Mesenchymal stem cell (in vitro differentiated cells and primary cell): ENCODE data around the gene SCAF4.
"Not testable (repeated sequence)": the region's sequence is repeated elsewhere in the genome, so short reads cannot be mapped to it uniquely, and the experiment has no call there.

Source experiments
- DNase-seq: peaks from one replicate; pipeline ENCODE4 v3.0.0-alpha.2; 2013
- H2AFZ ChIP-seq: one replicate; pipeline ENCODE4 v1.6.1; 2013; ENCODE audit warnings: low read depth, mild to moderate bottlenecking, control low read depth, inconsistent platforms, low read length, moderate library complexity
- H2AK5ac ChIP-seq: 2 replicates; pipeline ENCODE4 v1.6.1; 2013; ENCODE audit warnings: low read length, moderate library complexity, mild to moderate bottlenecking, inconsistent platforms; ENCODE audit not compliant: severe bottlenecking
- H2BK120ac ChIP-seq: one replicate; pipeline ENCODE4 v1.6.1; 2013; ENCODE audit warnings: low read depth, mild to moderate bottlenecking, inconsistent platforms, low read length, moderate library complexity
- H2BK12ac ChIP-seq, 2 experiments: one replicate each; pipeline ENCODE4 v1.6.1; 2013; ENCODE audit warnings: inconsistent platforms in 2 of 2, low read length in 2 of 2, mild to moderate bottlenecking in 2 of 2, moderate library complexity in 2 of 2, control low read depth in 1 of 2
- H2BK15ac ChIP-seq: one replicate; pipeline ENCODE4 v1.6.1; 2013; ENCODE audit warnings: mild to moderate bottlenecking, low read depth, inconsistent platforms; ENCODE audit not compliant: poor library complexity, severe bottlenecking
- H2BK5ac ChIP-seq: 2 replicates; pipeline ENCODE4 v1.6.1; 2013; ENCODE audit warnings: low read depth, mild to moderate bottlenecking, low read length, control low read depth, inconsistent platforms; ENCODE audit not compliant: poor library complexity, severe bottlenecking
- H3K14ac ChIP-seq, 2 experiments: one replicate each; pipeline ENCODE4 v1.6.1; 2013; ENCODE audit warnings: inconsistent platforms in 2 of 2, low read length in 2 of 2, control low read depth in 1 of 2, mild to moderate bottlenecking in 1 of 2, moderate library complexity in 1 of 2
- H3K18ac ChIP-seq, 2 experiments: one replicate each; pipeline ENCODE4 v1.6.1; 2013; ENCODE audit warnings: inconsistent platforms in 2 of 2, low read length in 2 of 2, control low read depth in 1 of 2, low read depth in 1 of 2, mild to moderate bottlenecking in 1 of 2
- H3K23ac ChIP-seq, 2 experiments: one replicate each; pipeline ENCODE4 v1.6.1; 2013; ENCODE audit warnings: inconsistent platforms in 2 of 2, low read length in 2 of 2, mild to moderate bottlenecking in 2 of 2, moderate library complexity in 2 of 2, control low read depth in 1 of 2
- H3K27ac ChIP-seq: 2 replicates; pipeline ENCODE4 v1.5.1; 2013; ENCODE audit warnings: mild to moderate bottlenecking, moderate library complexity, low read length, control low read depth, inconsistent platforms; ENCODE audit not compliant: poor library complexity, severe bottlenecking
- H3K27me3 ChIP-seq, 2 experiments: 2 replicates each; pipeline versions ENCODE4 v1.6.1 to v1.7.0; 2013; ENCODE audit warnings: low read length in 2 of 2, mild to moderate bottlenecking in 2 of 2, moderate library complexity in 2 of 2, control low read depth in 1 of 2, inconsistent platforms in 1 of 2; ENCODE audit not compliant: control insufficient read depth in 1 of 2, insufficient read depth in 1 of 2
- H3K36me3 ChIP-seq, 2 experiments: 2 replicates each; pipeline versions ENCODE4 v1.6.1 to v1.7.0; 2013; ENCODE audit warnings: low read length in 2 of 2, control low read depth in 1 of 2, inconsistent platforms in 1 of 2, low read depth in 1 of 2, mild to moderate bottlenecking in 1 of 2; ENCODE audit not compliant: insufficient read depth in 2 of 2, control insufficient read depth in 1 of 2
- H3K4ac ChIP-seq, 2 experiments: one replicate each; pipeline ENCODE4 v1.6.1; 2013; ENCODE audit warnings: inconsistent platforms in 2 of 2, low read length in 2 of 2, mild to moderate bottlenecking in 2 of 2, moderate library complexity in 2 of 2, control low read depth in 1 of 2, low read depth in 1 of 2
- H3K4me1 ChIP-seq: 2 replicates; pipeline ENCODE4 v1.6.1; 2013; ENCODE audit warnings: low read depth, low read length, control low read depth; ENCODE audit not compliant: control insufficient read depth, insufficient read depth
- H3K4me2 ChIP-seq: 2 replicates; pipeline ENCODE4 v1.6.1; 2013; ENCODE audit warnings: low read length, mild to moderate bottlenecking, inconsistent platforms; ENCODE audit not compliant: poor library complexity, severe bottlenecking
- H3K4me3 ChIP-seq, 2 experiments: 2 replicates each; pipeline versions ENCODE4 v1.5.1 to v1.7.0; 2013; ENCODE audit warnings: low read length in 2 of 2, mild to moderate bottlenecking in 2 of 2, control low read depth in 1 of 2, low read depth in 1 of 2; ENCODE audit not compliant: insufficient read depth in 1 of 2
- H3K79me1 ChIP-seq: replicated peaks from 2 replicates; pipeline ENCODE4 v1.6.1; 2013; ENCODE audit warnings: mild to moderate bottlenecking, control low read depth, low read length, inconsistent platforms; ENCODE audit not compliant: poor library complexity, severe bottlenecking
- H3K9ac ChIP-seq: 2 replicates; pipeline ENCODE4 v1.7.0; 2013; ENCODE audit warnings: mild to moderate bottlenecking, low read length, moderate library complexity
- H3K9me3 ChIP-seq: 2 replicates; pipeline ENCODE4 v1.7.0; 2013; ENCODE audit warnings: mild to moderate bottlenecking, low read length; ENCODE audit not compliant: control insufficient read depth
- H4K8ac ChIP-seq: one replicate; pipeline ENCODE4 v1.6.1; 2013; ENCODE audit warnings: inconsistent platforms, mild to moderate bottlenecking, low read length, moderate library complexity
- H4K91ac ChIP-seq: one replicate; pipeline ENCODE4 v1.6.1; 2013; ENCODE audit warnings: mild to moderate bottlenecking, low read length, inconsistent platforms
- WGBS: methylation state at CpG from one replicate; pipeline ENCODE4 v1.1.7; 2013; ENCODE audit warnings: mixed read lengths; 5-methylcytosine and 5-hydroxymethylcytosine counted together

SCAF4 gene

GRCh38 chr21:31766899-31767298, 35.0 kb upstream of the SCAF4 start:
- Histone ChIP-seq H2BK5ac (no peak overlapping the region), H2AFZ (no peak overlapping the region), H3K4me1 (no peaks in the 10 kb centered on the region), H3K4me3 (no peak overlapping the region), H3K27ac (no peak overlapping the region), H3K36me3 (no peaks in the 10 kb centered on the region), H2BK120ac (no peak overlapping the region), H3K18ac (no peak overlapping the region), H4K91ac (no peak overlapping the region), H2BK12ac (no peak overlapping the region), H3K79me1 (no peaks in the 10 kb centered on the region), H3K14ac (no peak overlapping the region), H3K9me3 (no peaks in the 10 kb centered on the region), H3K9ac (no peak overlapping the region), H4K8ac (no peak overlapping the region), H3K27me3 (peaks cover 0 to 6% of the 10 kb centered on the region in 2 experiments), H3K23ac (no peak overlapping the region), H3K4me2 (no peak overlapping the region), H2AK5ac (no peak overlapping the region), H3K4ac (no peak overlapping the region), H2BK15ac (no peak overlapping the region)
- no peak for DNase-seq
- WGBS: no CpG with 5 or more reads among the region's 3 CpGs

- not testable (repeated sequence) for H3K9ac ChIP-seq, H3K27me3 ChIP-seq, H2BK15ac ChIP-seq, H2AFZ ChIP-seq, H4K91ac ChIP-seq, H3K18ac ChIP-seq, DNase-seq, H3K4me1 ChIP-seq, H3K27ac ChIP-seq, H2AK5ac ChIP-seq, H3K9me3 ChIP-seq, H3K4me3 ChIP-seq, H2BK5ac ChIP-seq, H3K14ac ChIP-seq, H2BK120ac ChIP-seq, H2BK12ac ChIP-seq, H4K8ac ChIP-seq, H3K4ac ChIP-seq, H3K36me3 ChIP-seq, H3K79me1 ChIP-seq, H3K23ac ChIP-seq, H3K4me2 ChIP-seq
- 76% methylated on average over 6 of the region's 6 CpGs for WGBS
Measured at GRCh38 chr21:31765850-31766249, 33.9 kb upstream of the SCAF4 start.

GRCh38 chr21:31760931-31761330, 29.0 kb upstream of the SCAF4 start:
- H3K4ac ChIP-seq: no peak overlapping the region
- H3K79me1 ChIP-seq: no peaks in the 10 kb centered on the region
- no peak overlapping the region for H3K23ac ChIP-seq
- no peak overlapping the region for H2BK120ac ChIP-seq
- no peak overlapping the region for H3K4me2 ChIP-seq
- H3K4me3 ChIP-seq: no peak overlapping the region
- no peak overlapping the region for H3K18ac ChIP-seq
- no peaks in the 10 kb centered on the region for H3K9me3 ChIP-seq
- H3K27me3 ChIP-seq: peaks cover 0 to 11% of the 10 kb centered on the region in 2 experiments
- no peak overlapping the region for H2BK15ac ChIP-seq
- no peaks in the 10 kb centered on the region for H3K36me3 ChIP-seq
- no peak overlapping the region for H2AFZ ChIP-seq
- no peak overlapping the region for H2BK5ac ChIP-seq
- H2AK5ac ChIP-seq: no peak overlapping the region
- no peaks in the 10 kb centered on the region for H3K4me1 ChIP-seq
- H3K9ac ChIP-seq: no peak overlapping the region
- H4K8ac ChIP-seq: no peak overlapping the region
- H3K14ac ChIP-seq: no peak overlapping the region
- H4K91ac ChIP-seq: no peak overlapping the region
- 96% methylated on average over 4 of the region's 4 CpGs for WGBS
- no peak for DNase-seq
- no peak overlapping the region for H3K27ac ChIP-seq
- H2BK12ac ChIP-seq: no peak overlapping the region

GRCh38 chr21:31756787-31757186, 24.9 kb upstream of the SCAF4 start:
- H2BK12ac ChIP-seq: no peak overlapping the region
- H3K36me3 ChIP-seq: no peaks in the 10 kb centered on the region
- no peaks in the 10 kb centered on the region for H3K79me1 ChIP-seq
- no peak overlapping the region for H4K8ac ChIP-seq
- DNase-seq: no peak
- H2BK120ac ChIP-seq: no peak overlapping the region
- H3K27ac ChIP-seq: no peak overlapping the region
- no peaks in the 10 kb centered on the region for H3K9me3 ChIP-seq
- no peak overlapping the region for H3K18ac ChIP-seq
- no peak overlapping the region for H3K14ac ChIP-seq
- no CpG with 5 or more reads among the region's 1 CpG for WGBS
- H3K4me2 ChIP-seq: no peak overlapping the region
- no peak overlapping the region for H2AK5ac ChIP-seq
- H3K4me1 ChIP-seq: no peaks in the 10 kb centered on the region
- peaks cover 0 to 4% of the 10 kb centered on the region in 2 experiments for H3K27me3 ChIP-seq
- H2BK15ac ChIP-seq: no peak overlapping the region
- H4K91ac ChIP-seq: no peak overlapping the region
- H3K23ac ChIP-seq: no peak overlapping the region
- H3K4ac ChIP-seq: no peak overlapping the region
- no peak overlapping the region for H3K9ac ChIP-seq
- no peak overlapping the region for H2BK5ac ChIP-seq
- H2AFZ ChIP-seq: no peak overlapping the region
- no peak overlapping the region for H3K4me3 ChIP-seq
